ENCODE results near the gene MYL2.
"Not testable (repeated sequence)": the region's sequence is repeated elsewhere in the genome, so short reads cannot be mapped to it uniquely, and the experiment has no call there.

MYL2 gene

GRCh38 chr12:110920324-110920910, at the start of gene MYL2:
Gene MYL2, minus strand, starts transcription at chr12:110920579. Its CDS starts 50 bp downstream, at chr12:110920529.
- no peak for DNase-seq

GRCh38 chr12:110966081-110966760, 45.8 kb upstream of the MYL2 start:
- no peak for DNase-seq

GRCh38 chr12:110965574-110965973, 45.2 kb upstream of the MYL2 start:
- no peak for DNase-seq

GRCh38 chr12:110960795-110961194, 40.4 kb upstream of the MYL2 start:
- DNase-seq = no peak

- no peak for DNase-seq
These were observed 37.3 kb upstream of the MYL2 start for GRCh38 chr12:110957652-110958051.

- no peak for DNase-seq
These were observed 36.8 kb upstream of the MYL2 start for GRCh38 chr12:110957159-110957558.

- not testable (repeated sequence) for DNase-seq
These were observed 30.5 kb upstream of the MYL2 start for GRCh38 chr12:110950867-110951266.

- not testable (repeated sequence) for DNase-seq
These were observed 30.1 kb upstream of the MYL2 start for GRCh38 chr12:110950466-110950865.

- DNase-seq = no peak
These were observed 27.7 kb upstream of the MYL2 start for GRCh38 chr12:110948041-110948440.

GRCh38 chr12:110943373-110943772, 23.0 kb upstream of the MYL2 start:
- no peak for DNase-seq

GRCh38 chr12:110941391-110941790, 21.0 kb upstream of the MYL2 start:
- DNase-seq = no peak

- no peak for DNase-seq
These were observed 20.6 kb upstream of the MYL2 start for GRCh38 chr12:110940933-110941332.

- DNase-seq = no peak
These were observed 19.9 kb upstream of the MYL2 start for GRCh38 chr12:110940296-110940695.

- peak; percentile 61 for DNase-seq
These were observed 16.8 kb upstream of the MYL2 start for GRCh38 chr12:110937104-110937641.

- no peak for DNase-seq
These were observed 16.2 kb upstream of the MYL2 start for GRCh38 chr12:110936367-110937103.

GRCh38 chr12:110935588-110935987, 15.2 kb upstream of the MYL2 start:
- no peak for DNase-seq

GRCh38 chr12:110934093-110934852, 13.9 kb upstream of the MYL2 start:
- no peak for DNase-seq

- DNase-seq = no peak
These were observed 13.1 kb upstream of the MYL2 start for GRCh38 chr12:110933326-110933974.

- DNase-seq = no peak
These were observed 11.7 kb upstream of the MYL2 start for GRCh38 chr12:110932046-110932445.

GRCh38 chr12:110931315-110931728, 10.9 kb upstream of the MYL2 start:
- no peak for DNase-seq

GRCh38 chr12:110930348-110931314, 10.3 kb upstream of the MYL2 start:
- no peak for DNase-seq

Data from stimulated activated CD4-positive, alpha-beta T cell treated with anti-CD3 and anti-CD28 coated beads, Interleukin-12 subunit alpha, Interleukin-12 subunit beta, amount 100 ng/mL, for 4 hours (primary cell).